Measurements from ENCODE around the gene THPO. TPM values are rescaled to one million over a fixed set of nuclear protein-coding genes. Genes with fewer than 3 reads are reported as not detected.

Gene THPO
- total and polyA plus RNA-seq, 7 donors = 0.25 to 0.36 TPM; not detected in 5

- Histone ChIP-seq H3K9me3 (no peaks in the 10 kb centered on the region), H3K27ac (peak overlapping the region in 3 of 4 donors; percentile 61 to 100 (median 99)), H3K4me3 (no peak overlapping the region), H3K27me3 (no peaks in the 10 kb centered on the region), H3K36me3 (peaks cover 31 to 67% (median 64%) of the 10 kb centered on the region in 4 donors), H3K4me1 (peaks cover 3 to 35% (median 32%) of the 10 kb centered on the region in 4 donors)
- TF ChIP-seq EP300 (IDR thresholded peaks at IDR 0.05) = no peak
- no peak for TF ChIP-seq POLR2AphosphoS5 (IDR thresholded peaks at IDR 0.05)
- no peak for TF ChIP-seq POLR2A (IDR thresholded peaks at IDR 0.05)
- no peak for TF ChIP-seq CTCF (IDR thresholded peaks at IDR 0.05)
- intact Hi-C loops (cut with DNase I) = loop anchor here (10.0 kb wide), 1 partner anchor 699 kb away; the partner anchor contains the start of gene KLHL24
- WGBS, 2 donors = 83 to 89% methylated on average over 3 of the region's 3 CpGs
- DNase-seq = no peak
Measured at GRCh38 chr3:184333700-184334099, 44.3 kb downstream of the THPO start.

- H3K4me1 ChIP-seq = peaks cover 3 to 32% (median 27%) of the 10 kb centered on the region in 4 donors
- 84 to 90% methylated on average over 6 of the region's 6 CpGs for WGBS, 2 donors
Measured at GRCh38 chr3:184333190-184333589, 44.8 kb downstream of the THPO start.

GRCh38 chr3:184332370-184333090, 45.5 kb downstream of the THPO start:
- H3K36me3 ChIP-seq = peaks cover 43 to 78% (median 75%) of the 10 kb centered on the region in 4 donors
- no peak for TF ChIP-seq POLR2A (IDR thresholded peaks at IDR 0.05)
- peak in 1 of 4 donors; percentile 25 for TF ChIP-seq POLR2AphosphoS5 (IDR thresholded peaks at IDR 0.05)
- peak overlapping the region; percentile 17 to 100 (median 80) for H3K27ac ChIP-seq
- intact Hi-C loops (cut with DNase I) = loop anchor here (10.0 kb wide), 1 partner anchor 698 kb away; the partner anchor contains the start of gene KLHL24
- no peak for DNase-seq
- H3K4me1 ChIP-seq = peaks cover 3 to 25% (median 20%) of the 10 kb centered on the region in 4 donors
- no peaks in the 10 kb centered on the region for H3K9me3 ChIP-seq
- WGBS, 2 donors = 86 to 89% methylated on average over 10 of the region's 10 CpGs
- no peaks in the 10 kb centered on the region for H3K27me3 ChIP-seq
- no peak overlapping the region for H3K4me3 ChIP-seq

More at GRCh38 chr3:184333190-184333589, 44.8 kb downstream of the THPO start:
- Histone ChIP-seq H3K27me3 (no peaks in the 10 kb centered on the region), H3K36me3 (peaks cover 36 to 72% (median 69%) of the 10 kb centered on the region in 4 donors), H3K27ac (peak overlapping the region in 3 of 4 donors; percentile 61 to 100 (median 99)), H3K4me3 (no peak overlapping the region), H3K9me3 (no peaks in the 10 kb centered on the region)
- TF ChIP-seq CTCF (IDR thresholded peaks at IDR 0.05) (no peak), POLR2AphosphoS5 (IDR thresholded peaks at IDR 0.05) (no peak), POLR2A (IDR thresholded peaks at IDR 0.05) (no peak), EP300 (IDR thresholded peaks at IDR 0.05) (no peak)
- DNase-seq = no peak
- intact Hi-C loops (cut with DNase I) = loop anchor here (10.0 kb wide), 1 partner anchor 698 kb away; the partner anchor contains the start of gene KLHL24

- TF ChIP-seq POLR2A (IDR thresholded peaks at IDR 0.05) = no peak
- TF ChIP-seq POLR2AphosphoS5 (IDR thresholded peaks at IDR 0.05) = no peak
- no peak for TF ChIP-seq CTCF (IDR thresholded peaks at IDR 0.05)
- no peak for TF ChIP-seq EP300 (IDR thresholded peaks at IDR 0.05)
- H3K4me1 ChIP-seq = peaks cover 0 to 7% (median 3%) of the 10 kb centered on the region in 4 donors
- intact Hi-C loops (cut with DNase I) = no loop called here
- H3K27me3 ChIP-seq = no peaks in the 10 kb centered on the region
- H3K27ac ChIP-seq = no peak overlapping the region
- H3K4me3 ChIP-seq = no peak overlapping the region
- 46 to 63% methylated on average over 3 of the region's 3 CpGs for WGBS, 2 donors
- H3K36me3 ChIP-seq = peaks cover 83 to 100% (median 100%) of the 10 kb centered on the region in 4 donors
- no peaks in the 10 kb centered on the region for H3K9me3 ChIP-seq
- DNase-seq = no peak
Measured at GRCh38 chr3:184328516-184328915, 49.5 kb downstream of the THPO start.

- Histone ChIP-seq H3K4me1 (peaks cover 0 to 12% (median 7%) of the 10 kb centered on the region in 4 donors), H3K36me3 (peaks cover 96 to 100% (median 100%) of the 10 kb centered on the region in 4 donors), H3K27me3 (no peaks in the 10 kb centered on the region), H3K9me3 (no peaks in the 10 kb centered on the region), H3K27ac (peak overlapping the region in 1 of 4 donors; percentile 24), H3K4me3 (no peak overlapping the region)
- DNase-seq = no peak
- 97% methylated on average over 21 of the region's 21 CpGs for WGBS, 2 donors
- intact Hi-C loops (cut with DNase I) = no loop called here
- TF ChIP-seq POLR2AphosphoS5 (IDR thresholded peaks at IDR 0.05) = no peak
- TF ChIP-seq POLR2A (IDR thresholded peaks at IDR 0.05) = no peak
- TF ChIP-seq CTCF (IDR thresholded peaks at IDR 0.05) = no peak
- no peak for TF ChIP-seq EP300 (IDR thresholded peaks at IDR 0.05)
Measured at GRCh38 chr3:184327171-184327570, 50.8 kb downstream of the THPO start.
